SK-N-SH (cell line): ENCODE data around the gene SLC51A. TPM values are rescaled to one million over a fixed set of nuclear protein-coding genes. Genes with fewer than 3 reads are reported as not detected.

ENCODE experiments used
- CTCF ChIA-PET: fragments of 300-600, 350-600 bp; formaldehyde crosslinking; extraction: SDS; loops from one replicate; lab custom pipeline; 2021; lab: Yijun Ruan, JAX
- POLR2A ChIA-PET: fragments of 350-600 bp; sonication (Branson Sonifier 250); formaldehyde crosslinking; extraction: SDS; loops from one replicate; lab custom pipeline; 2020; ENCODE audit warnings: antibody characterized with exemption, inconsistent platforms; lab: Yijun Ruan, JAX
- DNase-seq: peaks from one replicate; pipeline ENCODE4 v3.0.0; 2012
- H2AFZ ChIP-seq: fragments of 200-600 bp; sonication (generic); 2 replicates; pipeline ENCODE4 v1.8.1; 2016; ENCODE audit warnings: antibody characterized with exemption, mild to moderate bottlenecking, low read depth
- H3F3A ChIP-seq: fragments of 200-600 bp; sonication (generic); replicated peaks from 2 replicates; pipeline ENCODE3; 2016; ENCODE audit warnings: antibody characterized with exemption, mild to moderate bottlenecking; ENCODE audit not compliant: insufficient read depth
- H3K27ac ChIP-seq, 2 experiments: fragments of 200-500 bp in 1 of 2; fragments of 200-600 bp in 1 of 2; sonication (Bioruptor generic) in 1 of 2; sonication (generic), shearing (Covaris generic) in 1 of 2; 2 replicates each; pipeline versions ENCODE4 v1.5.1 to v1.6.1; 2014 to 2016; ENCODE audit warnings: low read depth in 2 of 2, inconsistent platforms in 1 of 2, low read length in 1 of 2, mild to moderate bottlenecking in 1 of 2, mixed read lengths in 1 of 2
- H3K27me3 ChIP-seq: fragments of 200-600 bp; sonication (generic), shearing (Covaris generic); 2 replicates; pipeline ENCODE4 v1.6.1; 2016; ENCODE audit warnings: mixed run types; ENCODE audit not compliant: insufficient read depth
- H3K36me3 ChIP-seq, 2 experiments: fragments of 200-500 bp in 1 of 2; fragments of 200-600 bp in 1 of 2; sonication (Bioruptor generic) in 1 of 2; sonication (generic) in 1 of 2; replicated peaks in 1 of 2; 2 replicates each; pipeline versions ENCODE3 to v1.5.1; 2014 to 2016; ENCODE audit warnings: low read length in 1 of 2, mild to moderate bottlenecking in 1 of 2; ENCODE audit not compliant: insufficient read depth in 2 of 2, control insufficient read depth in 1 of 2
- H3K4me1 ChIP-seq, 2 experiments: fragments of 200-500 bp in 1 of 2; fragments of 200-600 bp in 1 of 2; sonication (Bioruptor generic) in 1 of 2; sonication (generic), shearing (Covaris generic) in 1 of 2; 2 replicates each; pipeline versions ENCODE4 v1.5.1 to v1.6.1; 2014 to 2016; ENCODE audit warnings: low read depth in 1 of 2, low read length in 1 of 2, mixed run types in 1 of 2; ENCODE audit not compliant: insufficient read depth in 2 of 2, control insufficient read depth in 1 of 2
- H3K4me2 ChIP-seq: fragments of 200-600 bp; sonication (generic), shearing (Covaris generic); 2 replicates; pipeline ENCODE4 v1.6.1; 2017; ENCODE audit warnings: mixed run types
- H3K4me3 ChIP-seq, 2 experiments: fragments of 200-500 bp in 1 of 2; fragments of 200-600 bp in 1 of 2; sonication (Bioruptor generic) in 1 of 2; sonication (generic), shearing (Covaris generic) in 1 of 2; 2 replicates each; pipeline versions ENCODE4 v1.5.1 to v1.8.1; 2014 to 2016; ENCODE audit warnings: low read depth in 2 of 2, inconsistent platforms in 1 of 2, low read length in 1 of 2, mild to moderate bottlenecking in 1 of 2, mixed read lengths in 1 of 2, moderate library complexity in 1 of 2
- H3K79me2 ChIP-seq: fragments of 200-600 bp; sonication (generic); 2 replicates; pipeline ENCODE4 v1.8.1; 2017; ENCODE audit warnings: mild to moderate bottlenecking; ENCODE audit not compliant: insufficient read depth
- H3K9ac ChIP-seq: fragments of 200-600 bp; sonication (generic); 2 replicates; pipeline ENCODE4 v1.6.1; 2017; ENCODE audit warnings: mixed run types
- H3K9me2 ChIP-seq: fragments of 200-600 bp; sonication (generic); 2 replicates; pipeline ENCODE4 v1.6.1; 2017; ENCODE audit warnings: mixed run types
- H3K9me3 ChIP-seq: fragments of 200-600 bp; sonication (generic); 2 replicates; pipeline ENCODE4 v1.6.1; 2017; ENCODE audit warnings: mixed run types, mild to moderate bottlenecking, moderate library complexity
- H4K20me1 ChIP-seq: fragments of 200-600 bp; sonication (generic); 2 replicates; pipeline ENCODE4 v1.6.1; 2017; ENCODE audit warnings: mild to moderate bottlenecking, mixed run types; ENCODE audit not compliant: insufficient read depth
- ELF1 ChIP-seq: IDR thresholded peaks from 2 replicates; pipeline ENCODE4 v1.4.0; 2012
- EP300 ChIP-seq, 2 experiments: IDR thresholded peaks; 2 replicates each; pipeline versions ENCODE4 v1.4.0 to v1.6.1; 2012; ENCODE audit warnings: borderline replicate concordance in 1 of 2, low read depth in 1 of 2, low read length in 1 of 2
- FOSL2 ChIP-seq: IDR thresholded peaks from 2 replicates; pipeline ENCODE4 v1.4.0; 2012; ENCODE audit warnings: low read depth, mild to moderate bottlenecking, moderate library complexity, borderline replicate concordance
- FOXJ3 ChIP-seq: sonication (generic); formaldehyde crosslinking; IDR thresholded peaks from 2 replicates; pipeline ENCODE4 v1.5.1; 2020; ENCODE audit warnings: mild to moderate bottlenecking, missing genetic modification reagents
- FOXM1 ChIP-seq: IDR thresholded peaks from 2 replicates; pipeline ENCODE4 v1.4.0; 2012; ENCODE audit warnings: low read depth, mild to moderate bottlenecking
- GATA2 ChIP-seq: sonication (generic); formaldehyde crosslinking; IDR thresholded peaks from 2 replicates; pipeline ENCODE4 v1.5.0; 2020; ENCODE audit warnings: mild to moderate bottlenecking, missing genetic modification reagents
- MXI1 ChIP-seq: IDR thresholded peaks from 2 replicates; pipeline ENCODE4 v1.6.1; 2012; ENCODE audit warnings: mild to moderate bottlenecking, low read depth, low read length, improper control_type of control experiment
- NFIC ChIP-seq: IDR thresholded peaks from 2 replicates; pipeline ENCODE4 v1.4.0; 2012; ENCODE audit warnings: borderline replicate concordance
- NRF1 ChIP-seq: IDR thresholded peaks from 2 replicates; pipeline ENCODE4 v1.6.1; 2012; ENCODE audit warnings: low read depth, mild to moderate bottlenecking, low read length
- RFX5 ChIP-seq: IDR thresholded peaks from 2 replicates; pipeline ENCODE4 v1.6.1; 2012; ENCODE audit warnings: mild to moderate bottlenecking, improper control_type of control experiment, low read length
- RXRA ChIP-seq: IDR thresholded peaks from 2 replicates; pipeline ENCODE4 v1.4.0; 2012; ENCODE audit warnings: low read depth, mild to moderate bottlenecking, borderline replicate concordance
- TAF1 ChIP-seq: IDR thresholded peaks from 2 replicates; pipeline ENCODE4 v1.6.1; 2012; ENCODE audit warnings: low read depth, mild to moderate bottlenecking, low read length, moderate library complexity, borderline replicate concordance
- YY1 ChIP-seq: IDR thresholded peaks from 2 replicates; pipeline ENCODE4 v1.4.0; 2012; ENCODE audit warnings: low read depth, mild to moderate bottlenecking
- WGBS: methylation state at CpG from one replicate; pipeline ENCODE4 v1.1.6; 2017; ENCODE audit warnings: low lambda C conversion rate; 5-methylcytosine and 5-hydroxymethylcytosine counted together
- polyA plus RNA-seq, 3 experiments: library from polyadenylated mRNA; depleted of rRNA; stranded (reverse); fragments of >200 nt; gene quantifications; 2 replicates each; pipeline ENCODE4 v1.2.3, GENCODE V29; 2012
- TF ChIP-seq, protein P1 (sequence below): IDR thresholded peaks from 2 replicates; pipeline ENCODE4; 2012
- TF ChIP-seq, protein P2 (sequence below): fragments of 150-350 bp; IDR thresholded peaks from 2 replicates; pipeline ENCODE4 v1.6.1; 2016; ENCODE audit warnings: mild to moderate bottlenecking, low read depth, low read length
- TF ChIP-seq, protein P3 (sequence below): IDR thresholded peaks from 2 replicates; pipeline ENCODE4 v1.6.1; 2012; ENCODE audit warnings: mild to moderate bottlenecking, low read depth, low read length, moderate library complexity
- TF ChIP-seq, protein P4 (sequence below): IDR thresholded peaks from 2 replicates; pipeline ENCODE4 v1.4.0; 2012; ENCODE audit warnings: low read depth
- TF ChIP-seq, protein P5 (sequence below): IDR thresholded peaks from 2 replicates; pipeline ENCODE4 v1.4.0; 2012; ENCODE audit warnings: low read depth, borderline replicate concordance

The SLC51A gene
- polyA plus RNA-seq, 1 of the 3 experiments (the other 2 are of a cell fraction): not detected

DNA sequence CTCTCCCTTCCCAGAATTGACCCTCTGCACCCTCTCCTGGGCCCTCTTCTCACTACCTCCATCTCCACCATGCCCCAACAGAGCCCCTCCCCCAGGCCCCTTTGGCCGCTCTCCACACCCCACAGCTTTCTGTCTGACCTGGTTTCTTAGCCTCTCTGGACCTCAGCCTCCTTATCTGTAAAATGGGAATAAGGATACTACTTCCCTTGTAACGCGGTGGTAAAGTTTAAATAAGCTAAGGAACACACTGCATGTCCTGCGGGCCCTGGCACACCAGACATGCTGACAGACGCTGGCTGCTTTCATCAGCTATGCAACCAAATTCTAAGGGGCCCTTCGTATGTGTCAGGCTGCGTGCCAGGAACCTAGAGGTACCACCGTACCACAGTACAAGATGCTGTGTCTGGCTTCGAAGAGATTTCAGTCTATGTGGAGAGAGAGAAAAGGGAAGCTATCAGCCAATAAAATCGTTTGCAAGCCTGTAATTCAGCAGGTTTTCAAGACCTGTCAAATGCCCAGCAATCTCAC lies 777 bp upstream of the SLC51A start:
- Histone ChIP-seq H3K9ac (no peak overlapping the region), H3K27me3 (no peaks in the 10 kb centered on the region), H3F3A (no peaks in the 10 kb centered on the region), H3K9me3 (no peaks in the 10 kb centered on the region), H4K20me1 (no peaks in the 10 kb centered on the region), H3K4me1 (peaks cover 0 to 17% of the 10 kb centered on the region in 2 experiments; a peak in 1 of 4 replicates), H3K9me2 (no peaks in the 10 kb centered on the region), H3K27ac (no peak overlapping the region), H3K4me2 (no peak overlapping the region), H3K79me2 (no peaks in the 10 kb centered on the region), H2AFZ (no peak overlapping the region), H3K36me3 (no peaks in the 10 kb centered on the region)
- DNase-seq: no peak
- CTCF ChIA-PET: interaction anchor here (0.7 to 1.4 kb wide), 3 partner anchors 9 to 321 kb away, joined by 3 to 4 read pairs (median 3); no protein-coding TSS in a partner anchor
- POLR2A ChIA-PET: no interaction called here
- 78% methylated on average over 10 of the region's 10 CpGs for WGBS
- TF ChIP-seq TAF1: no peak
- TF ChIP-seq YY1: no peak
- TF ChIP-seq, protein P1, sequence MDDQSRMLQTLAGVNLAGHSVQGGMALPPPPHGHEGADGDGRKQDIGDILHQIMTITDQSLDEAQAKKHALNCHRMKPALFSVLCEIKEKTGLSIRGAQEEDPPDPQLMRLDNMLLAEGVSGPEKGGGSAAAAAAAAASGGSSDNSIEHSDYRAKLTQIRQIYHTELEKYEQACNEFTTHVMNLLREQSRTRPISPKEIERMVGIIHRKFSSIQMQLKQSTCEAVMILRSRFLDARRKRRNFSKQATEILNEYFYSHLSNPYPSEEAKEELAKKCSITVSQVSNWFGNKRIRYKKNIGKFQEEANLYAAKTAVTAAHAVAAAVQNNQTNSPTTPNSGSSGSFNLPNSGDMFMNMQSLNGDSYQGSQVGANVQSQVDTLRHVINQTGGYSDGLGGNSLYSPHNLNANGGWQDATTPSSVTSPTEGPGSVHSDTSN: no peak
- no peak for TF ChIP-seq GATA2 (CRISPR knock-in tag)
- TF ChIP-seq, protein P2, sequence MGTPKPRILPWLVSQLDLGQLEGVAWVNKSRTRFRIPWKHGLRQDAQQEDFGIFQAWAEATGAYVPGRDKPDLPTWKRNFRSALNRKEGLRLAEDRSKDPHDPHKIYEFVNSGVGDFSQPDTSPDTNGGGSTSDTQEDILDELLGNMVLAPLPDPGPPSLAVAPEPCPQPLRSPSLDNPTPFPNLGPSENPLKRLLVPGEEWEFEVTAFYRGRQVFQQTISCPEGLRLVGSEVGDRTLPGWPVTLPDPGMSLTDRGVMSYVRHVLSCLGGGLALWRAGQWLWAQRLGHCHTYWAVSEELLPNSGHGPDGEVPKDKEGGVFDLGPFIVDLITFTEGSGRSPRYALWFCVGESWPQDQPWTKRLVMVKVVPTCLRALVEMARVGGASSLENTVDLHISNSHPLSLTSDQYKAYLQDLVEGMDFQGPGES: no peak
- no peak for TF ChIP-seq NRF1
- TF ChIP-seq FOXM1: no peak
- TF ChIP-seq EP300 (IDR thresholded peaks at IDR 0.05; ENCODE audit: borderline replicate concordance in 1 of 2, low read depth in 1 of 2, low read length in 1 of 2): no peak
- TF ChIP-seq FOSL2: no peak
- TF ChIP-seq FOXJ3 (CRISPR knock-in tag): no peak
- TF ChIP-seq, protein P3, sequence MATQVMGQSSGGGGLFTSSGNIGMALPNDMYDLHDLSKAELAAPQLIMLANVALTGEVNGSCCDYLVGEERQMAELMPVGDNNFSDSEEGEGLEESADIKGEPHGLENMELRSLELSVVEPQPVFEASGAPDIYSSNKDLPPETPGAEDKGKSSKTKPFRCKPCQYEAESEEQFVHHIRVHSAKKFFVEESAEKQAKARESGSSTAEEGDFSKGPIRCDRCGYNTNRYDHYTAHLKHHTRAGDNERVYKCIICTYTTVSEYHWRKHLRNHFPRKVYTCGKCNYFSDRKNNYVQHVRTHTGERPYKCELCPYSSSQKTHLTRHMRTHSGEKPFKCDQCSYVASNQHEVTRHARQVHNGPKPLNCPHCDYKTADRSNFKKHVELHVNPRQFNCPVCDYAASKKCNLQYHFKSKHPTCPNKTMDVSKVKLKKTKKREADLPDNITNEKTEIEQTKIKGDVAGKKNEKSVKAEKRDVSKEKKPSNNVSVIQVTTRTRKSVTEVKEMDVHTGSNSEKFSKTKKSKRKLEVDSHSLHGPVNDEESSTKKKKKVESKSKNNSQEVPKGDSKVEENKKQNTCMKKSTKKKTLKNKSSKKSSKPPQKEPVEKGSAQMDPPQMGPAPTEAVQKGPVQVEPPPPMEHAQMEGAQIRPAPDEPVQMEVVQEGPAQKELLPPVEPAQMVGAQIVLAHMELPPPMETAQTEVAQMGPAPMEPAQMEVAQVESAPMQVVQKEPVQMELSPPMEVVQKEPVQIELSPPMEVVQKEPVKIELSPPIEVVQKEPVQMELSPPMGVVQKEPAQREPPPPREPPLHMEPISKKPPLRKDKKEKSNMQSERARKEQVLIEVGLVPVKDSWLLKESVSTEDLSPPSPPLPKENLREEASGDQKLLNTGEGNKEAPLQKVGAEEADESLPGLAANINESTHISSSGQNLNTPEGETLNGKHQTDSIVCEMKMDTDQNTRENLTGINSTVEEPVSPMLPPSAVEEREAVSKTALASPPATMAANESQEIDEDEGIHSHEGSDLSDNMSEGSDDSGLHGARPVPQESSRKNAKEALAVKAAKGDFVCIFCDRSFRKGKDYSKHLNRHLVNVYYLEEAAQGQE: no peak
- TF ChIP-seq, protein P4, sequence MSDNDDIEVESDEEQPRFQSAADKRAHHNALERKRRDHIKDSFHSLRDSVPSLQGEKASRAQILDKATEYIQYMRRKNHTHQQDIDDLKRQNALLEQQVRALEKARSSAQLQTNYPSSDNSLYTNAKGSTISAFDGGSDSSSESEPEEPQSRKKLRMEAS: no peak
- TF ChIP-seq MXI1: no peak
- TF ChIP-seq RXRA: no peak
- no peak for TF ChIP-seq NFIC
- TF ChIP-seq RFX5: no peak
- TF ChIP-seq, protein P5, sequence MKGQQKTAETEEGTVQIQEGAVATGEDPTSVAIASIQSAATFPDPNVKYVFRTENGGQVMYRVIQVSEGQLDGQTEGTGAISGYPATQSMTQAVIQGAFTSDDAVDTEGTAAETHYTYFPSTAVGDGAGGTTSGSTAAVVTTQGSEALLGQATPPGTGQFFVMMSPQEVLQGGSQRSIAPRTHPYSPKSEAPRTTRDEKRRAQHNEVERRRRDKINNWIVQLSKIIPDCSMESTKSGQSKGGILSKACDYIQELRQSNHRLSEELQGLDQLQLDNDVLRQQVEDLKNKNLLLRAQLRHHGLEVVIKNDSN: no peak
- TF ChIP-seq ELF1: no peak
- TF ChIP-seq, all 33 proteins: peak for 0
- no peak overlapping the region for H3K4me3 ChIP-seq
